Measurements from ENCODE around the gene ZNF57. TPM values are rescaled to one million over a fixed set of nuclear protein-coding genes. Genes with fewer than 3 reads are reported as not detected.
"Not testable (repeated sequence)": the region's sequence is repeated elsewhere in the genome, so short reads cannot be mapped to it uniquely, and the experiment has no call there.

Gene ZNF57
- total RNA-seq, 1 donor, result 4.8 TPM

GRCh38 chr19:2877398-2878331, 23.1 kb upstream of the ZNF57 start:
- TF ChIP-seq, protein P1, sequence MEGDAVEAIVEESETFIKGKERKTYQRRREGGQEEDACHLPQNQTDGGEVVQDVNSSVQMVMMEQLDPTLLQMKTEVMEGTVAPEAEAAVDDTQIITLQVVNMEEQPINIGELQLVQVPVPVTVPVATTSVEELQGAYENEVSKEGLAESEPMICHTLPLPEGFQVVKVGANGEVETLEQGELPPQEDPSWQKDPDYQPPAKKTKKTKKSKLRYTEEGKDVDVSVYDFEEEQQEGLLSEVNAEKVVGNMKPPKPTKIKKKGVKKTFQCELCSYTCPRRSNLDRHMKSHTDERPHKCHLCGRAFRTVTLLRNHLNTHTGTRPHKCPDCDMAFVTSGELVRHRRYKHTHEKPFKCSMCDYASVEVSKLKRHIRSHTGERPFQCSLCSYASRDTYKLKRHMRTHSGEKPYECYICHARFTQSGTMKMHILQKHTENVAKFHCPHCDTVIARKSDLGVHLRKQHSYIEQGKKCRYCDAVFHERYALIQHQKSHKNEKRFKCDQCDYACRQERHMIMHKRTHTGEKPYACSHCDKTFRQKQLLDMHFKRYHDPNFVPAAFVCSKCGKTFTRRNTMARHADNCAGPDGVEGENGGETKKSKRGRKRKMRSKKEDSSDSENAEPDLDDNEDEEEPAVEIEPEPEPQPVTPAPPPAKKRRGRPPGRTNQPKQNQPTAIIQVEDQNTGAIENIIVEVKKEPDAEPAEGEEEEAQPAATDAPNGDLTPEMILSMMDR (IDR thresholded peaks at IDR 0.05; ENCODE audit: insufficient read depth, low read length), result no peak
- DNase-seq (ENCODE audit: low read depth), result no peak

GRCh38 chr19:2883686-2884439, 16.9 kb upstream of the ZNF57 start:
- peak; percentile 3 for DNase-seq (ENCODE audit: low read depth)
- no peak overlapping the region for H3K4me3 ChIP-seq (ENCODE audit: low read depth, low read length)
- TF ChIP-seq, protein P1 (IDR thresholded peaks at IDR 0.05; ENCODE audit: insufficient read depth, low read length), result no peak

More at GRCh38 chr19:2877398-2878331, 23.1 kb upstream of the ZNF57 start:
- no peak overlapping the region for H3K4me3 ChIP-seq (ENCODE audit: low read depth, low read length)

GRCh38 chr19:2885736-2886135, 15.0 kb upstream of the ZNF57 start:
- no peak for DNase-seq (ENCODE audit: low read depth)
- no peak overlapping the region for H3K4me3 ChIP-seq (ENCODE audit: low read depth, low read length)
- TF ChIP-seq, protein P1 (IDR thresholded peaks at IDR 0.05; ENCODE audit: insufficient read depth, low read length), result no peak

GRCh38 chr19:2887391-2887914, 13.3 kb upstream of the ZNF57 start:
- peak overlapping the region; percentile 19 for H3K4me3 ChIP-seq (ENCODE audit: low read depth, low read length)
- TF ChIP-seq, protein P1 (IDR thresholded peaks at IDR 0.05; ENCODE audit: insufficient read depth, low read length), result peak; percentile 69

DNA sequence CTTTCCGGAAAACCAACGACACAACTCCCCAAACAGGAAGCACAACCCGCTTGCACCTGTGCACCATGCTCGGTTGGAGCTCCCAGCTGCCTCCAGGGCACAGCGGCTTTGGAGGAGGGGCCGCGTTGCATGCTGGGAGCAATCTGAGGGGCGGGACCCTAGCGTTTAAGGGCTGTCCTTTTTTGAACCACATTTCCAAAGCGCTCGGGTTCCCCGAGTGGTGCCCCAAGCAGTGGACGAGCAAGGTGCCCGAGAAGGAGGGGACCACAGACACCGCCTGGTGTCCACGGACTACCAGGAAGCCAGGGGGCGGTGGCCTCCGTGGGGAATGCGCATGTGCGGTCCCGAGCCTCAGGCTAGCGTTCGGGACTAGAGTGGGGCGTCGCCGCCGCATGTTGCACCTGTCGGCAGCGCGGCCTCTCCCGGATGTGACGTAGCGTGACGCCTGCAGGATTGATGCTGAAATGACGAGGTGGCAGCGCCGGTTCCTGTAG, 11.9 kb upstream of the ZNF57 start:
- peak overlapping the region; percentile 33 for H3K4me3 ChIP-seq (ENCODE audit: low read depth, low read length)
- TF ChIP-seq, protein P1 (IDR thresholded peaks at IDR 0.05; ENCODE audit: insufficient read depth, low read length), result no peak
- DNase-seq (ENCODE audit: low read depth), result peak; percentile 4

More at GRCh38 chr19:2887391-2887914, 13.3 kb upstream of the ZNF57 start:
- DNase-seq (ENCODE audit: low read depth), result peak; percentile 86

DNA sequence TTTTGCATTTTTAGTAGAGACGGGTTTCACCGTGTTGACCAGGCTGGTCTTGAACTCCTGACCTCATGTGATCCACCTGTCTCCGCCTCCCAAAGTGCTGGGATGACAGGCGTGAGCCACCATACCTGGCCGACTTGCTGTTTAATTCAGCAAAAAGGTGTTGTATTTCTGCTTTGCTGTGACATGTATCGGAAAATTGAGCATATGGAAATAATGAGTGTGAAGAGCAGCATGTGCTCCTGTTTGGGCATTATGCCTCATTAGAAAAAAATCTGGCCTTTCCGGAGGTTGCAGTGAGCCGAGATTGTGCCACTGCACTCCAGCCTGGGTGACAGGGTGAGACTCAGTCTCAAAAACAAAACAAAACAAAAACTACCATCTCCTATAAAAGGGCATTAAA, 10.2 kb upstream of the ZNF57 start:
- not testable (repeated sequence) for H3K4me3 ChIP-seq (ENCODE audit: low read depth, low read length); DNase-seq (ENCODE audit: low read depth)
